ENCODE results near the gene PTPA.

PTPA gene

GRCh38 chr9:129072171-129072570, 39.0 kb upstream of the PTPA start:
- TF ChIP-seq ZFP30 (CRISPR knock-in tag; IDR thresholded peaks at IDR 0.05) (no peak), TSHZ2 (CRISPR knock-in tag; IDR thresholded peaks at IDR 0.05) (no peak), ISL1 (CRISPR knock-in tag; IDR thresholded peaks at IDR 0.05) (no peak), ARNTL (CRISPR knock-in tag; IDR thresholded peaks at IDR 0.05; ENCODE audit: borderline replicate concordance, low read depth) (no peak), OSR1 (CRISPR knock-in tag; IDR thresholded peaks at IDR 0.05) (no peak), ZNF8 (CRISPR knock-in tag; IDR thresholded peaks at IDR 0.05) (no peak), ZNF565 (CRISPR knock-in tag; conservative IDR thresholded peaks at IDR 0.05; ENCODE audit: low read depth) (no peak), ZFP3 (CRISPR knock-in tag; IDR thresholded peaks at IDR 0.05) (no peak), CREB5 (CRISPR knock-in tag; IDR thresholded peaks at IDR 0.05; ENCODE audit: low read depth) (no peak), POU6F1 (CRISPR knock-in tag; IDR thresholded peaks at IDR 0.05; ENCODE audit: borderline replicate concordance, low read depth) (no peak), GLIS3 (CRISPR knock-in tag; IDR thresholded peaks at IDR 0.05) (no peak), ESRRG (CRISPR knock-in tag; IDR thresholded peaks at IDR 0.05) (no peak), SNAI2 (CRISPR knock-in tag; IDR thresholded peaks at IDR 0.05) (no peak)
- no peak for ATAC-seq

- no peak for TF ChIP-seq POU6F1 (CRISPR knock-in tag; IDR thresholded peaks at IDR 0.05; ENCODE audit: borderline replicate concordance, low read depth)
- no peak for TF ChIP-seq ZC3H10 (CRISPR knock-in tag; IDR thresholded peaks at IDR 0.05)
- no peak for TF ChIP-seq ISL1 (CRISPR knock-in tag; IDR thresholded peaks at IDR 0.05)
- no peak for TF ChIP-seq GLIS3 (CRISPR knock-in tag; IDR thresholded peaks at IDR 0.05)
- no peak for TF ChIP-seq ZNF70 (CRISPR knock-in tag; IDR thresholded peaks at IDR 0.05)
- TF ChIP-seq ESRRG (CRISPR knock-in tag; IDR thresholded peaks at IDR 0.05): no peak
- no peak for TF ChIP-seq CSDC2 (CRISPR knock-in tag; IDR thresholded peaks at IDR 0.05)
- TF ChIP-seq ARNTL (CRISPR knock-in tag; IDR thresholded peaks at IDR 0.05; ENCODE audit: borderline replicate concordance, low read depth): no peak
- TF ChIP-seq BACH2 (CRISPR knock-in tag; IDR thresholded peaks at IDR 0.05; ENCODE audit: borderline replicate concordance): no peak
- no peak for TF ChIP-seq ZFP3 (CRISPR knock-in tag; IDR thresholded peaks at IDR 0.05)
- TF ChIP-seq TSHZ2 (CRISPR knock-in tag; IDR thresholded peaks at IDR 0.05): no peak
- no peak for TF ChIP-seq ZNF565 (CRISPR knock-in tag; conservative IDR thresholded peaks at IDR 0.05; ENCODE audit: low read depth)
- TF ChIP-seq TOX (CRISPR knock-in tag; IDR thresholded peaks at IDR 0.05; ENCODE audit: borderline replicate concordance): no peak
- TF ChIP-seq SNAI2 (CRISPR knock-in tag; IDR thresholded peaks at IDR 0.05): no peak
- TF ChIP-seq CREB5 (CRISPR knock-in tag; IDR thresholded peaks at IDR 0.05; ENCODE audit: low read depth): no peak
- TF ChIP-seq PATZ1 (CRISPR knock-in tag; IDR thresholded peaks at IDR 0.05; ENCODE audit: borderline replicate concordance): no peak
- no peak for TF ChIP-seq PPARA (CRISPR knock-in tag; IDR thresholded peaks at IDR 0.05; ENCODE audit: borderline replicate concordance)
- TF ChIP-seq RARB (CRISPR knock-in tag; IDR thresholded peaks at IDR 0.05): no peak
- TF ChIP-seq, protein P1, sequence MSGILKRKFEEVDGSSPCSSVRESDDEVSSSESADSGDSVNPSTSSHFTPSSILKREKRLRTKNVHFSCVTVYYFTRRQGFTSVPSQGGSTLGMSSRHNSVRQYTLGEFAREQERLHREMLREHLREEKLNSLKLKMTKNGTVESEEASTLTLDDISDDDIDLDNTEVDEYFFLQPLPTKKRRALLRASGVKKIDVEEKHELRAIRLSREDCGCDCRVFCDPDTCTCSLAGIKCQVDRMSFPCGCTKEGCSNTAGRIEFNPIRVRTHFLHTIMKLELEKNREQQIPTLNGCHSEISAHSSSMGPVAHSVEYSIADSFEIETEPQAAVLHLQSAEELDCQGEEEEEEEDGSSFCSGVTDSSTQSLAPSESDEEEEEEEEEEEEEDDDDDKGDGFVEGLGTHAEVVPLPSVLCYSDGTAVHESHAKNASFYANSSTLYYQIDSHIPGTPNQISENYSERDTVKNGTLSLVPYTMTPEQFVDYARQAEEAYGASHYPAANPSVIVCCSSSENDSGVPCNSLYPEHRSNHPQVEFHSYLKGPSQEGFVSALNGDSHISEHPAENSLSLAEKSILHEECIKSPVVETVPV (CRISPR knock-in tag; IDR thresholded peaks at IDR 0.05): no peak
- ATAC-seq: no peak
Observed at GRCh38 chr9:129073404-129073803, 37.8 kb upstream of the PTPA start.

Measured in SK-N-SH treated with all-trans-retinoic acid at 6 μM for 48 hours (cell line).